ENCODE data around the gene RBM47. TPM values are rescaled to one million over a fixed set of nuclear protein-coding genes. Genes with fewer than 3 reads are reported as not detected.

Gene RBM47
- total and polyA plus RNA-seq, 9 of the 15 experiments (the other 6 are each of a cell fraction or from before 2014, with no cell fraction given) = 1.4 to 6.4 (median 3.3) TPM

DNA sequence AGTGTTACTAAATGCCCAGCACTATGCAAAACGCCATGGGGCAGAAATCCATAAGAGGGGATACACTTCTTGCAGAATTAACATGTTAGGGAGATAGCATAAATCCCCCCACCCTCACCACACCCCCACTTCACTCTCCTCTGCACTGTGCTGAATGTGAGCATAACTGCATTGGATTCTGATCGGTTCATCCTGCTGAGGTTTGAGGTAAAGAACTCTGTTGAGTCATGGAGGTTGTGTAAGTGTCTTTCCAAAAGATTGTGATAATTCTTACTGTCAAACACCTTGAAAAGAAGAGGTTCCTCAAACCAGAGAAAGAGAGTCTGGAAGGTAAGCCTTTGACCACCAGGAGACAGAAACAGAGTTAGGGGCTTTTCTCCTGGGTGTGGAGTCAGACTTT lies 43.6 kb downstream of the RBM47 start:
- BruUV-seq (replicated peaks) = no TSS peak

More for the DNA sequence above, 43.6 kb downstream of the RBM47 start:
- Histone ChIP-seq H3K9me1 (ENCODE audit: control insufficient read depth, insufficient read depth, low read length) (no peaks in the 10 kb centered on the region), H3K36me3 (ENCODE audit: control insufficient read depth, insufficient read depth, low read length) (no peaks in the 10 kb centered on the region), H2AFZ (ENCODE audit: low read depth, low read length) (no peak overlapping the region), H3K4me3 (no peak overlapping the region), H3K79me2 (ENCODE audit: control insufficient read depth, insufficient read depth, low read length) (no peaks in the 10 kb centered on the region), H4K20me1 (replicated peaks; ENCODE audit: control insufficient read depth, insufficient read depth, low read length) (no peaks in the 10 kb centered on the region; the same call in 1 of the 2 replicates), H3K9me3 (replicated peaks; ENCODE audit: control insufficient read depth, insufficient read depth, low read depth, low read length) (no peaks in the 10 kb centered on the region), H3K4me2 (ENCODE audit: insufficient read depth, low read length) (no peak overlapping the region), H3K9ac (ENCODE audit: insufficient read depth in 1 of 2, low read depth in 2 of 2, low read length in 2 of 2) (no peak overlapping the region), H3K4me1 (replicated peaks in 1 of 2; ENCODE audit: control insufficient read depth in 2 of 2, insufficient read depth in 2 of 2, low read length in 2 of 2) (peaks cover 2 to 5% of the 10 kb centered on the region in 2 experiments; a peak in 2 of 5 replicates), H3K27me3 (ENCODE audit: control insufficient read depth in 2 of 2, insufficient read depth in 2 of 2, low read length in 2 of 2) (peaks cover 40 to 53% of the 10 kb centered on the region in 2 experiments; a peak in 4 of 5 replicates), H3K27ac (ENCODE audit: extremely low read depth, low read depth, low read length) (no peak overlapping the region)
- no peak for ATAC-seq
- no peak for FAIRE-seq
- WGBS (ENCODE audit: insufficient coverage, low coverage, missing lambda C conversion rate) = 0% methylated on average over 2 of the region's 2 CpGs
- in situ Hi-C loops (cut with MboI) (no loop called here), intact Hi-C loops (cut with micrococcal nuclease) (no loop called here)
- CTCF ChIA-PET (ENCODE audit: low intra/inter-chr PET ratio) = no interaction called here
- POLR2A ChIA-PET = interaction anchor here (1.2 kb wide), 1 partner anchor 9 kb away, joined by 5 read pairs; no protein-coding TSS in a partner anchor
- no peak for DNase-seq (ENCODE audit: extremely low read depth in 1 of 4, low spot score in 3 of 4)
- TF ChIP-seq, protein P1, sequence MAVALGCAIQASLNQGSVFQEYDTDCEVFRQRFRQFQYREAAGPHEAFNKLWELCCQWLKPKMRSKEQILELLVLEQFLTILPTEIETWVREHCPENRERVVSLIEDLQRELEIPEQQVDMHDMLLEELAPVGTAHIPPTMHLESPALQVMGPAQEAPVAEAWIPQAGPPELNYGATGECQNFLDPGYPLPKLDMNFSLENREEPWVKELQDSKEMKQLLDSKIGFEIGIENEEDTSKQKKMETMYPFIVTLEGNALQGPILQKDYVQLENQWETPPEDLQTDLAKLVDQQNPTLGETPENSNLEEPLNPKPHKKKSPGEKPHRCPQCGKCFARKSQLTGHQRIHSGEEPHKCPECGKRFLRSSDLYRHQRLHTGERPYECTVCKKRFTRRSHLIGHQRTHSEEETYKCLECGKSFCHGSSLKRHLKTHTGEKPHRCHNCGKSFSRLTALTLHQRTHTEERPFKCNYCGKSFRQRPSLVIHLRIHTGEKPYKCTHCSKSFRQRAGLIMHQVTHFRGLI (CRISPR knock-in tag; IDR thresholded peaks at IDR 0.05) = no peak
- TF ChIP-seq RAD51 (IDR thresholded peaks at IDR 0.05; ENCODE audit: borderline replicate concordance, low read depth) = no peak
- TF ChIP-seq, protein P2, sequence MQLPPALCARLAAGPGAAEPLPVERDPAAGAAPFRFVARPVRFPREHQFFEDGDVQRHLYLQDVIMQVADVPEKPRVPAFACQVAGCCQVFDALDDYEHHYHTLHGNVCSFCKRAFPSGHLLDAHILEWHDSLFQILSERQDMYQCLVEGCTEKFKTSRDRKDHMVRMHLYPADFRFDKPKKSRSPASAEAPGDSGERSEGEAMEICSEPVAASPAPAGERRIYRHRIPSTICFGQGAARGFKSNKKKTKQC (CRISPR knock-in tag; IDR thresholded peaks at IDR 0.05) = no peak
- no peak for TF ChIP-seq RBM34 (IDR thresholded peaks at IDR 0.05; ENCODE audit: borderline replicate concordance, insufficient read depth, low read length)
- TF ChIP-seq, protein P3, sequence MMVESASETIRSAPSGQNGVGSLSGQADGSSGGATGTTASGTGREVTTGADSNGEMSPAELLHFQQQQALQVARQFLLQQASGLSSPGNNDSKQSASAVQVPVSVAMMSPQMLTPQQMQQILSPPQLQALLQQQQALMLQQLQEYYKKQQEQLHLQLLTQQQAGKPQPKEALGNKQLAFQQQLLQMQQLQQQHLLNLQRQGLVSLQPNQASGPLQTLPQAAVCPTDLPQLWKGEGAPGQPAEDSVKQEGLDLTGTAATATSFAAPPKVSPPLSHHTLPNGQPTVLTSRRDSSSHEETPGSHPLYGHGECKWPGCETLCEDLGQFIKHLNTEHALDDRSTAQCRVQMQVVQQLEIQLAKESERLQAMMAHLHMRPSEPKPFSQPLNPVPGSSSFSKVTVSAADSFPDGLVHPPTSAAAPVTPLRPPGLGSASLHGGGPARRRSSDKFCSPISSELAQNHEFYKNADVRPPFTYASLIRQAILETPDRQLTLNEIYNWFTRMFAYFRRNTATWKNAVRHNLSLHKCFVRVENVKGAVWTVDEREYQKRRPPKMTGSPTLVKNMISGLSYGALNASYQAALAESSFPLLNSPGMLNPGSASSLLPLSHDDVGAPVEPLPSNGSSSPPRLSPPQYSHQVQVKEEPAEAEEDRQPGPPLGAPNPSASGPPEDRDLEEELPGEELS (CRISPR knock-in tag; IDR thresholded peaks at IDR 0.05; ENCODE audit: borderline replicate concordance) = no peak
- TF ChIP-seq CHCHD3 (CRISPR knock-in tag; IDR thresholded peaks at IDR 0.05) = no peak
- no peak for TF ChIP-seq ZNF347 (CRISPR knock-in tag; IDR thresholded peaks at IDR 0.05; ENCODE audit: low read depth)
- TF ChIP-seq PHF21A (IDR thresholded peaks at IDR 0.05; ENCODE audit: borderline replicate concordance, low read depth) = no peak
- no peak for TF ChIP-seq ZNF785 (CRISPR knock-in tag; IDR thresholded peaks at IDR 0.05)
- no peak for TF ChIP-seq TBL1XR1 (IDR thresholded peaks at IDR 0.05; ENCODE audit: low read length in 2 of 2)
